Eye (tissue), 1 donor: ENCODE data around the gene ADA.
"Not testable (repeated sequence)": the region's sequence is repeated elsewhere in the genome, so short reads cannot be mapped to it uniquely, and the experiment has no call there.

Experiments
- DNase-seq: peaks from one replicate; pipeline ENCODE4 v3.0.0-alpha.2; 2015

The ADA gene

GRCh38 chr20:44651684-44652423, at the start of gene ADA:
TSS of gene ADA (minus strand) at chr20:44651699. CDS start at chr20:44651607, 92 bp downstream.
- DNase-seq, result peak; percentile 77

GRCh38 chr20:44700306-44700705, 48.8 kb upstream of the ADA start:
- DNase-seq, result no peak

- no peak for DNase-seq
These were observed 46.9 kb upstream of the ADA start for GRCh38 chr20:44698351-44698750.

GRCh38 chr20:44697041-44697440, 45.5 kb upstream of the ADA start:
- not testable (repeated sequence) for DNase-seq

GRCh38 chr20:44696315-44696714, 44.8 kb upstream of the ADA start:
- no peak for DNase-seq

GRCh38 chr20:44695674-44696300, 44.3 kb upstream of the ADA start:
- no peak for DNase-seq

GRCh38 chr20:44695295-44695673, 43.8 kb upstream of the ADA start:
- no peak for DNase-seq

GRCh38 chr20:44694159-44694558, 42.7 kb upstream of the ADA start:
- no peak for DNase-seq

GRCh38 chr20:44693627-44694026, 42.1 kb upstream of the ADA start:
- DNase-seq, result no peak

GRCh38 chr20:44692932-44693480, 41.5 kb upstream of the ADA start:
- peak; percentile 41 for DNase-seq

- peak; percentile 20 for DNase-seq
These were observed 40.2 kb upstream of the ADA start for GRCh38 chr20:44691424-44692423.

- DNase-seq, result no peak
These were observed 39.4 kb upstream of the ADA start for GRCh38 chr20:44690781-44691423.

- DNase-seq, result peak; percentile 29
These were observed 38.3 kb upstream of the ADA start for GRCh38 chr20:44689809-44690208.

- no peak for DNase-seq
These were observed 36.6 kb upstream of the ADA start for GRCh38 chr20:44688053-44688625.

- no peak for DNase-seq
These were observed 35.4 kb upstream of the ADA start for GRCh38 chr20:44686934-44687333.

GRCh38 chr20:44684047-44684967, 32.8 kb upstream of the ADA start:
- no peak for DNase-seq

- DNase-seq, result peak; percentile 82
These were observed 32.0 kb upstream of the ADA start for GRCh38 chr20:44683263-44684046.

- no peak for DNase-seq
These were observed 30.5 kb upstream of the ADA start for GRCh38 chr20:44681796-44682566.

GRCh38 chr20:44678990-44679611, 27.6 kb upstream of the ADA start:
- DNase-seq, result no peak
